Testis (tissue), 2 donors: ENCODE data around the gene BOD1L1.

Experiments
- CTCF ChIP-seq, 3 experiments: fragments of 450-650 bp in 2 of 3; fragments of 200-600 bp in 1 of 3; sonication (generic) in 1 of 3; IDR thresholded peaks; one replicate each; pipeline ENCODE4 v1.5.1; 2016 to 2019; ENCODE audit warnings: antibody characterized with exemption in 3 of 3, mild to moderate bottlenecking in 2 of 3, moderate library complexity in 1 of 3
- POLR2A ChIP-seq: fragments of 450-650 bp; IDR thresholded peaks from one replicate; pipeline ENCODE4 v1.6.1; 2017; ENCODE audit warnings: antibody characterized with exemption, mild to moderate bottlenecking, moderate library complexity

- TF ChIP-seq CTCF (IDR thresholded peaks at IDR 0.05) (peak in 1 of 3 experiments; percentile 16), POLR2A (no peak)
Measured at GRCh38 chr4:13541720-13542576, 85.6 kb downstream of the BOD1L1 start.
